ENCODE results near the gene PRRC2C. TPM values are rescaled to one million over a fixed set of nuclear protein-coding genes. Genes with fewer than 3 reads are reported as not detected.

The PRRC2C gene
- total RNA-seq, 2 donors from 2014 or later: 198 to 210 TPM

DNA sequence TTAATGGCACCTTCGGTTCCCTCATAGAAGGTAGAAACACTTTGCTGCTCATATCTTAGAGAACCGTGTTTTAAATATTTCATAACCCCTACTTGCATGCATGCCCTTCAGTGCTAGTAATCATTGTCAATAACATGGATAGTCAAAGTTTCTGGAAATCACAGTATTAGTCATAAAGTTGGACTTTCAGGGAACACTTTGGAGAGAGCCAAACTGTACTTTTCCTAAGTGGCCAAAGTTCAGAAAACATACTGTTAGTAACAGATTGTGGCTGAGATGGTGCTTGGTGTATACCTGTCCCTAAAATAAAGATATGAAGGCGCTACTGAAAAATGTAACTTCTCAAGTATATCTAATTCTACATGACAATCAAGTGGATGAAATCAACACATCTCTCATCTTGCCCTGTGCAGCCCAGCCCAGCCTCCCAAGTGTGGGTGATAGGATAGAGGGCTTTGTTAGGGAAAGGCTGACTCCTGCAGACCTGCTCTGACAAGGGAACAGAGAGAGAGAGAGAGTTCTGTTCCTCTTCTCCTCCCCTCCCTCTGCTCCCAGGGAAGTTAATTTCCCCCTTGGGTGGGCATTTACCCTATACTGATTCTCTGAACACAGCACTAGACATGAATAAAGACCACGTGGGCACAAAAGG, 152.7 kb downstream of the PRRC2C start:
- H3K9me3 Mint-ChIP-seq: no peaks in the 10 kb centered on the region
- H3K27ac ChIP-seq (ENCODE audit: low read depth, low read length): no peak overlapping the region
- no peaks in the 10 kb centered on the region for H3K9me3 ChIP-seq (ENCODE audit: control insufficient read depth, low read length)
- H3K36me3 ChIP-seq (ENCODE audit: control insufficient read depth, insufficient read depth, low read length): no peaks in the 10 kb centered on the region
- H3K4me1 ChIP-seq (ENCODE audit: control insufficient read depth, insufficient read depth, low read length): no peaks in the 10 kb centered on the region
- no peaks in the 10 kb centered on the region for H3K36me3 Mint-ChIP-seq (ENCODE audit: low read depth)
- TF ChIP-seq, protein P1, sequence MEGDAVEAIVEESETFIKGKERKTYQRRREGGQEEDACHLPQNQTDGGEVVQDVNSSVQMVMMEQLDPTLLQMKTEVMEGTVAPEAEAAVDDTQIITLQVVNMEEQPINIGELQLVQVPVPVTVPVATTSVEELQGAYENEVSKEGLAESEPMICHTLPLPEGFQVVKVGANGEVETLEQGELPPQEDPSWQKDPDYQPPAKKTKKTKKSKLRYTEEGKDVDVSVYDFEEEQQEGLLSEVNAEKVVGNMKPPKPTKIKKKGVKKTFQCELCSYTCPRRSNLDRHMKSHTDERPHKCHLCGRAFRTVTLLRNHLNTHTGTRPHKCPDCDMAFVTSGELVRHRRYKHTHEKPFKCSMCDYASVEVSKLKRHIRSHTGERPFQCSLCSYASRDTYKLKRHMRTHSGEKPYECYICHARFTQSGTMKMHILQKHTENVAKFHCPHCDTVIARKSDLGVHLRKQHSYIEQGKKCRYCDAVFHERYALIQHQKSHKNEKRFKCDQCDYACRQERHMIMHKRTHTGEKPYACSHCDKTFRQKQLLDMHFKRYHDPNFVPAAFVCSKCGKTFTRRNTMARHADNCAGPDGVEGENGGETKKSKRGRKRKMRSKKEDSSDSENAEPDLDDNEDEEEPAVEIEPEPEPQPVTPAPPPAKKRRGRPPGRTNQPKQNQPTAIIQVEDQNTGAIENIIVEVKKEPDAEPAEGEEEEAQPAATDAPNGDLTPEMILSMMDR (conservative IDR thresholded peaks at IDR 0.05): no peak
- no peaks in the 10 kb centered on the region for H3K27me3 Mint-ChIP-seq (ENCODE audit: insufficient read depth)
- no peaks in the 10 kb centered on the region for H3K27me3 ChIP-seq (ENCODE audit: control insufficient read depth, insufficient read depth, low read length, poor library complexity, severe bottlenecking)
- H3K4me3 Mint-ChIP-seq: no peak overlapping the region
- no peak overlapping the region for H3K9ac ChIP-seq (ENCODE audit: extremely low read depth, low read length, poor library complexity, severe bottlenecking)
- no peak for DNase-seq
- H3K4me1 Mint-ChIP-seq: peaks cover 9% of the 10 kb centered on the region
- no peak overlapping the region for H3K4me3 ChIP-seq (ENCODE audit: low read length)
- H3K27ac Mint-ChIP-seq: peak overlapping the region; percentile 37
- 63 to 65% methylated on average over 3 to 4 of the region's 4 CpGs for WGBS, 2 experiments (ENCODE audit: insufficient coverage in 1 of 2, insufficient read length in 1 of 2)

DNA sequence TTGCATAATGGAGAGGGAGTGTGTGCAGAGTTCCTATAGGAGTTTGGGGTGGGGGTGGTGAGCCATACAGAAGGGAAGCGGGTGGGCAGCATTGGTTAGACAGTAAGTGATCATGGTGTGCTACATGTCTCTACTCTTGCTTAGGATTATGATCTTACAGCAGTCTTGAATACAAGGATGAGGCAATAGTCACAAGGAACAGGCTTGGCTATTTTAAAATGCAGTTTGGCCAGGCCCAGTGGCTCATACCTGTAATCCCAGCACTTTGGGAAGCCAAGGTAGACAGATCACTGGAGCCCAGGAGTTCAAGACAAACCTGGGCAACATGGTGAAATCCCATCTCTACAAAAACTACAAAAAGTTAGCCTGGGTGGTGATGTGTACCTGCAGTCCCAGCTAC, 154.9 kb downstream of the PRRC2C start:
- DNase-seq: no peak
- H3K9ac ChIP-seq (ENCODE audit: extremely low read depth, low read length, poor library complexity, severe bottlenecking): no peak overlapping the region
- no peaks in the 10 kb centered on the region for H3K36me3 ChIP-seq (ENCODE audit: control insufficient read depth, insufficient read depth, low read length)
- Mint-ChIP-seq H3K4me1 (peaks cover 11% of the 10 kb centered on the region), H3K4me3 (no peak overlapping the region), H3K9me3 (no peaks in the 10 kb centered on the region), H3K36me3 (ENCODE audit: low read depth) (no peaks in the 10 kb centered on the region), H3K27me3 (ENCODE audit: insufficient read depth) (no peaks in the 10 kb centered on the region), H3K27ac (no peak overlapping the region)
- H3K27ac ChIP-seq (ENCODE audit: low read depth, low read length): no peak overlapping the region
- no peaks in the 10 kb centered on the region for H3K9me3 ChIP-seq (ENCODE audit: control insufficient read depth, low read length)
- no peaks in the 10 kb centered on the region for H3K4me1 ChIP-seq (ENCODE audit: control insufficient read depth, insufficient read depth, low read length)
- H3K4me3 ChIP-seq (ENCODE audit: low read length): no peak overlapping the region
- TF ChIP-seq, protein P1 (conservative IDR thresholded peaks at IDR 0.05): no peak
- no peaks in the 10 kb centered on the region for H3K27me3 ChIP-seq (ENCODE audit: control insufficient read depth, insufficient read depth, low read length, poor library complexity, severe bottlenecking)
- 89 to 96% methylated on average over 1 of the region's 1 CpG for WGBS, 2 experiments (ENCODE audit: insufficient coverage in 1 of 2, insufficient read length in 1 of 2)

- Histone ChIP-seq H3K4me1 (ENCODE audit: control insufficient read depth, insufficient read depth, low read length) (no peaks in the 10 kb centered on the region), H3K9me3 (ENCODE audit: control insufficient read depth, low read length) (no peaks in the 10 kb centered on the region), H3K4me3 (ENCODE audit: low read length) (no peak overlapping the region), H3K27ac (ENCODE audit: low read depth, low read length) (no peak overlapping the region), H3K36me3 (ENCODE audit: control insufficient read depth, insufficient read depth, low read length) (no peaks in the 10 kb centered on the region), H3K9ac (ENCODE audit: extremely low read depth, low read length, poor library complexity, severe bottlenecking) (no peak overlapping the region), H3K27me3 (ENCODE audit: control insufficient read depth, insufficient read depth, low read length, poor library complexity, severe bottlenecking) (no peaks in the 10 kb centered on the region)
- Mint-ChIP-seq H3K4me1 (peaks cover 13% of the 10 kb centered on the region), H3K36me3 (ENCODE audit: low read depth) (no peaks in the 10 kb centered on the region), H3K4me3 (no peak overlapping the region), H3K27ac (peak overlapping the region; percentile 42), H3K27me3 (ENCODE audit: insufficient read depth) (no peaks in the 10 kb centered on the region), H3K9me3 (no peaks in the 10 kb centered on the region)
- 14 to 57% methylated on average over 3 to 10 of the region's 10 CpGs for WGBS, 2 experiments (ENCODE audit: insufficient coverage in 1 of 2, insufficient read length in 1 of 2)
- TF ChIP-seq, protein P1 (conservative IDR thresholded peaks at IDR 0.05): peak; percentile 52
- DNase-seq: peak; percentile 80
These were observed 155.9 kb downstream of the PRRC2C start for GRCh38 chr1:171641076-171641864.

All from endodermal cell (in vitro differentiated cells).